ENCODE measurements around the gene ZMIZ1. TPM values are rescaled to one million over a fixed set of nuclear protein-coding genes. Genes with fewer than 3 reads are reported as not detected.
A peak's percentile ranks its signal among the peaks of the same experiment; 100 is the strongest.

Gene ZMIZ1
- total and polyA plus RNA-seq, 7 experiments from 2014 or later: 1.8 to 57.2 (median 14.2) TPM

GRCh38 chr10:79176949-79177602 is 108.3 kb downstream of the ZMIZ1 start:
- no peaks in the 10 kb centered on the region for H3K9me3 ChIP-seq (ENCODE audit: control insufficient read depth in 2 of 3, low read length in 3 of 3)
- ChIA-PET POLR2A (no interaction called here), CTCF (interaction anchor here (0.6 kb wide), 1 partner anchor 1128 kb away, joined by 3 read pairs; no protein-coding TSS in a partner anchor)
- no peaks in the 10 kb centered on the region for H3K36me3 ChIP-seq (ENCODE audit: control insufficient read depth in 2 of 3, insufficient read depth in 3 of 3, low read length in 3 of 3)
- DNase-seq (no peak), ATAC-seq (no peak)
- Mint-ChIP-seq H3K4me3 (no peak overlapping the region), H3K27ac (peak overlapping the region in 1 of 9 donors; percentile 14), H3K27me3 (no peaks in the 10 kb centered on the region), H3K36me3 (peaks cover 0 to 7% (median 0%) of the 10 kb centered on the region in 5 donors), H3K9me3 (peaks cover 0 to 3% (median 0%) of the 10 kb centered on the region in 11 donors), H3K4me1 (peaks cover 0 to 17% (median 3%) of the 10 kb centered on the region in 7 donors)
- no peaks in the 10 kb centered on the region for H3K4me1 ChIP-seq (ENCODE audit: control insufficient read depth in 2 of 2, insufficient read depth in 2 of 2, low read length in 2 of 2)
- H3K27ac ChIP-seq (ENCODE audit: low read depth, low read length): no peak overlapping the region
- intact Hi-C loops (cut with micrococcal nuclease): no loop called here
- H3K27me3 ChIP-seq (ENCODE audit: control insufficient read depth in 2 of 2, insufficient read depth in 2 of 2, low read length in 2 of 2): no peaks in the 10 kb centered on the region
- no peak overlapping the region for H3K4me3 ChIP-seq (ENCODE audit: low read length)

GRCh38 chr10:79178070-79178576 is 109.4 kb downstream of the ZMIZ1 start:
- CTCF ChIA-PET: no interaction called here
- H3K36me3 ChIP-seq (ENCODE audit: control insufficient read depth in 2 of 3, insufficient read depth in 3 of 3, low read length in 3 of 3): no peaks in the 10 kb centered on the region
- ATAC-seq (no peak), DNase-seq (no peak)
- Mint-ChIP-seq H3K27ac (no peak overlapping the region), H3K36me3 (peaks cover 0 to 7% (median 0%) of the 10 kb centered on the region in 5 donors), H3K4me3 (no peak overlapping the region), H3K9me3 (no peaks in the 10 kb centered on the region), H3K27me3 (no peaks in the 10 kb centered on the region), H3K4me1 (peaks cover 0 to 17% (median 3%) of the 10 kb centered on the region in 7 donors)
- H3K27me3 ChIP-seq (ENCODE audit: control insufficient read depth in 2 of 2, insufficient read depth in 2 of 2, low read length in 2 of 2): no peaks in the 10 kb centered on the region
- no peak overlapping the region for H3K4me3 ChIP-seq (ENCODE audit: low read length)
- no peak overlapping the region for H3K27ac ChIP-seq (ENCODE audit: low read depth, low read length)
- no peaks in the 10 kb centered on the region for H3K4me1 ChIP-seq (ENCODE audit: control insufficient read depth in 2 of 2, insufficient read depth in 2 of 2, low read length in 2 of 2)
- H3K9me3 ChIP-seq (ENCODE audit: control insufficient read depth in 2 of 3, low read length in 3 of 3): no peaks in the 10 kb centered on the region
- POLR2A ChIA-PET: no interaction called here
- intact Hi-C loops (cut with micrococcal nuclease): no loop called here

GRCh38 chr10:79178614-79179163 is 109.9 kb downstream of the ZMIZ1 start:
- peak overlapping the region in 2 of 9 donors; percentile 59 to 66 for H3K27ac Mint-ChIP-seq
- POLR2A ChIA-PET: no interaction called here
- peaks cover 0 to 7% (median 0%) of the 10 kb centered on the region in 5 donors for H3K36me3 Mint-ChIP-seq
- no peaks in the 10 kb centered on the region for H3K27me3 ChIP-seq (ENCODE audit: control insufficient read depth in 2 of 2, insufficient read depth in 2 of 2, low read length in 2 of 2)
- intact Hi-C loops (cut with micrococcal nuclease): no loop called here
- no peaks in the 10 kb centered on the region for H3K27me3 Mint-ChIP-seq
- peak; percentile 21 for ATAC-seq
- no peak for DNase-seq
- no peaks in the 10 kb centered on the region for H3K9me3 Mint-ChIP-seq
- no peak overlapping the region for H3K4me3 ChIP-seq (ENCODE audit: low read length)
- H3K4me1 ChIP-seq (ENCODE audit: control insufficient read depth in 2 of 2, insufficient read depth in 2 of 2, low read length in 2 of 2): no peaks in the 10 kb centered on the region
- no peak overlapping the region for H3K4me3 Mint-ChIP-seq
- CTCF ChIA-PET: no interaction called here
- H3K4me1 Mint-ChIP-seq: peaks cover 0 to 17% (median 4%) of the 10 kb centered on the region in 7 donors
- no peaks in the 10 kb centered on the region for H3K36me3 ChIP-seq (ENCODE audit: control insufficient read depth in 2 of 3, insufficient read depth in 3 of 3, low read length in 3 of 3)
- no peak overlapping the region for H3K27ac ChIP-seq (ENCODE audit: low read depth, low read length)
- H3K9me3 ChIP-seq (ENCODE audit: control insufficient read depth in 2 of 3, low read length in 3 of 3): no peaks in the 10 kb centered on the region

DNA sequence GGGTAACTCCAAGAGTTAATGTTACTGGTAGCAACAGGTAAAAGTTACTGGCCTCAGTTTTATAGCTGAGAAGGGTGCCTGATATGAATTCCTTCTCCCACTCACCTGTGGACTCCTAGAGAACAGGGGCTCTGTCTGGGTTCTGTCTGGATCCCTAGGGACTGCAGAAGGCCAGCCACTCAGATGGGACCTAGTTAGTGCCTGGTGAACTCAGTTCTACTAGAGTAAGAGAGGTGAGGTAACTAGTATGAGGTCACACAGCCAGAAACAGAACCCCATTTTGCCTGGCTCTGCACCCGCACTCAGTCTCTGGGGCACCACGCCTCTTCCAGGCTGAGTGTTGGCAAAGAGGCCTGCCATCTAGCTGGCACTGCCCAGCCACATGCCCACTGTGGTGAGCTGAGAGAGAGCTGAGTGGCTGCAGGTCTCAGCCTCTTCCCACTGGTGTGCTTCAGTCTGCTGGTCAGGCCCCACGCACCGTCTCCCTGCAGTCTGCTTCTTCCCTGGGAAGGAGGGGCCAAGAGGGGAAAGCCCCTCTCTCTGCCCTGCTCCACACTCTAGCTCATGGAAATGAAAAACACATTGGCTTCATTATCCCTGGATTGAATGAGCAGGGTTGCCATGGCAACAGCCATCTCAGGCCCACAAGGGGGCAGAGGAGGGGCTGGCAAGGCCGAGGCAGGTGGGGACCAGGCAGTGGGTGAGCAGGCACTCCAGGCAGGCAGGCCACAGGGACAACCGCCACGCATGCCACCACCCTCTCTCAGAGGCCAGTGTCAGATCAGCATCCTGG is 110.6 kb downstream of the ZMIZ1 start:
- Histone ChIP-seq H3K27me3 (ENCODE audit: control insufficient read depth in 2 of 2, insufficient read depth in 2 of 2, low read length in 2 of 2) (no peaks in the 10 kb centered on the region), H3K36me3 (ENCODE audit: control insufficient read depth in 2 of 3, insufficient read depth in 3 of 3, low read length in 3 of 3) (no peaks in the 10 kb centered on the region), H3K4me1 (ENCODE audit: control insufficient read depth in 2 of 2, insufficient read depth in 2 of 2, low read length in 2 of 2) (no peaks in the 10 kb centered on the region), H3K27ac (ENCODE audit: low read depth, low read length) (no peak overlapping the region), H3K9me3 (ENCODE audit: control insufficient read depth in 2 of 3, low read length in 3 of 3) (no peaks in the 10 kb centered on the region), H3K4me3 (ENCODE audit: low read length) (no peak overlapping the region)
- no peak for ATAC-seq
- CTCF ChIA-PET: no interaction called here
- DNase-seq: no peak
- H3K27me3 Mint-ChIP-seq: no peaks in the 10 kb centered on the region
- no peaks in the 10 kb centered on the region for H3K9me3 Mint-ChIP-seq
- H3K36me3 Mint-ChIP-seq: peaks cover 0 to 2% (median 0%) of the 10 kb centered on the region in 5 donors
- intact Hi-C loops (cut with micrococcal nuclease): no loop called here
- H3K27ac Mint-ChIP-seq: peak overlapping the region in 1 of 9 donors; percentile 59
- no peak overlapping the region for H3K4me3 Mint-ChIP-seq
- POLR2A ChIA-PET: no interaction called here
- H3K4me1 Mint-ChIP-seq: peaks cover 0 to 17% (median 4%) of the 10 kb centered on the region in 7 donors

- intact Hi-C loops (cut with micrococcal nuclease): no loop called here
- no peaks in the 10 kb centered on the region for H3K4me1 ChIP-seq (ENCODE audit: control insufficient read depth in 2 of 2, insufficient read depth in 2 of 2, low read length in 2 of 2)
- DNase-seq (no peak), ATAC-seq (no peak)
- H3K36me3 ChIP-seq (ENCODE audit: control insufficient read depth in 2 of 3, insufficient read depth in 3 of 3, low read length in 3 of 3): no peaks in the 10 kb centered on the region
- no peak overlapping the region for H3K4me3 Mint-ChIP-seq
- H3K4me1 Mint-ChIP-seq: peaks cover 0 to 17% (median 4%) of the 10 kb centered on the region in 7 donors
- no peaks in the 10 kb centered on the region for H3K9me3 Mint-ChIP-seq
- H3K27ac Mint-ChIP-seq: no peak overlapping the region
- no peaks in the 10 kb centered on the region for H3K27me3 Mint-ChIP-seq
- H3K27me3 ChIP-seq (ENCODE audit: control insufficient read depth in 2 of 2, insufficient read depth in 2 of 2, low read length in 2 of 2): no peaks in the 10 kb centered on the region
- ChIA-PET CTCF (no interaction called here), POLR2A (no interaction called here)
- H3K36me3 Mint-ChIP-seq: no peaks in the 10 kb centered on the region
- no peak overlapping the region for H3K4me3 ChIP-seq (ENCODE audit: low read length)
- H3K27ac ChIP-seq (ENCODE audit: low read depth, low read length): no peak overlapping the region
- no peaks in the 10 kb centered on the region for H3K9me3 ChIP-seq (ENCODE audit: control insufficient read depth in 2 of 3, low read length in 3 of 3)
Measured at GRCh38 chr10:79179957-79180309, 111.2 kb downstream of the ZMIZ1 start.

- ChIA-PET CTCF (no interaction called here), POLR2A (no interaction called here)
- Mint-ChIP-seq H3K4me3 (no peak overlapping the region), H3K9me3 (no peaks in the 10 kb centered on the region), H3K27ac (no peak overlapping the region), H3K36me3 (no peaks in the 10 kb centered on the region), H3K4me1 (peaks cover 0 to 15% (median 4%) of the 10 kb centered on the region in 7 donors), H3K27me3 (peaks cover 0 to 2% (median 0%) of the 10 kb centered on the region in 5 donors)
- DNase-seq (no peak), ATAC-seq (no peak)
- H3K27me3 ChIP-seq (ENCODE audit: control insufficient read depth in 2 of 2, insufficient read depth in 2 of 2, low read length in 2 of 2): no peaks in the 10 kb centered on the region
- no peaks in the 10 kb centered on the region for H3K4me1 ChIP-seq (ENCODE audit: control insufficient read depth in 2 of 2, insufficient read depth in 2 of 2, low read length in 2 of 2)
- no peaks in the 10 kb centered on the region for H3K9me3 ChIP-seq (ENCODE audit: control insufficient read depth in 2 of 3, low read length in 3 of 3)
- H3K36me3 ChIP-seq (ENCODE audit: control insufficient read depth in 2 of 3, insufficient read depth in 3 of 3, low read length in 3 of 3): no peaks in the 10 kb centered on the region
- intact Hi-C loops (cut with micrococcal nuclease): no loop called here
- no peak overlapping the region for H3K4me3 ChIP-seq (ENCODE audit: low read length)
- no peak overlapping the region for H3K27ac ChIP-seq (ENCODE audit: low read depth, low read length)
Measured at GRCh38 chr10:79180414-79181221, 111.9 kb downstream of the ZMIZ1 start.
